Neural cell (in vitro differentiated cells): ENCODE results near the gene CNTNAP2. TPM values are rescaled to one million over a fixed set of nuclear protein-coding genes. Genes with fewer than 3 reads are reported as not detected.
"Not testable (repeated sequence)": the region's sequence is repeated elsewhere in the genome, so short reads cannot be mapped to it uniquely, and the experiment has no call there.

Experiments used
- H2AFZ ChIP-seq: fragments of 200-600, 300-800 bp; sonication (generic), shearing (Covaris generic); 2 replicates; pipeline ENCODE4 v1.6.0; 2014; ENCODE audit warnings: low read depth, mild to moderate bottlenecking, antibody characterized with exemption, low read length, moderate library complexity
- H3F3A ChIP-seq: fragments of 200-600 bp; shearing (Covaris generic); 2 replicates; pipeline ENCODE4 v1.6.1; 2016; ENCODE audit warnings: mild to moderate bottlenecking, moderate library complexity, mixed read lengths, antibody characterized with exemption, low read length; ENCODE audit not compliant: insufficient read depth, poor library complexity, severe bottlenecking
- H3K27ac ChIP-seq: fragments of 200-600, 300-800 bp; sonication (generic), shearing (Covaris generic); 2 replicates; pipeline ENCODE4 v1.5.1; 2014; ENCODE audit warnings: mild to moderate bottlenecking, low read length, moderate library complexity
- H3K27me3 ChIP-seq: fragments of 300-800, 200-600 bp; sonication (generic), shearing (Covaris generic); 2 replicates; pipeline ENCODE4 v1.6.0; 2014; ENCODE audit warnings: mild to moderate bottlenecking, low read depth, low read length, moderate library complexity; ENCODE audit not compliant: insufficient read depth
- H3K36me3 ChIP-seq: fragments of 300-800, 200-600 bp; sonication (generic), shearing (Covaris generic); 2 replicates; pipeline ENCODE4 v1.5.1; 2014; ENCODE audit warnings: mild to moderate bottlenecking, antibody characterized with exemption, low read length, moderate library complexity; ENCODE audit not compliant: insufficient read depth
- H3K4me2 ChIP-seq: fragments of 300-800, 200-600 bp; sonication (generic), shearing (Covaris generic); 2 replicates; pipeline ENCODE4 v1.6.0; 2014; ENCODE audit warnings: mild to moderate bottlenecking, low read length
- H3K4me3 ChIP-seq: fragments of 300-800, 200-600 bp; sonication (generic), shearing (Covaris generic); 2 replicates; pipeline ENCODE4 v1.5.1; 2014; ENCODE audit warnings: mild to moderate bottlenecking, low read length, moderate library complexity
- H3K79me2 ChIP-seq: fragments of 200-600 bp; shearing (Covaris generic); replicated peaks from 2 replicates; pipeline ENCODE4 v1.6.0; 2014; ENCODE audit warnings: mild to moderate bottlenecking, low read length, moderate library complexity; ENCODE audit not compliant: insufficient read depth
- H3K9ac ChIP-seq: fragments of 300-800, 200-600 bp; sonication (generic), shearing (Covaris generic); 2 replicates; pipeline ENCODE4 v1.6.1; 2016; ENCODE audit warnings: mild to moderate bottlenecking, low read length, mixed read lengths
- H3K9me2 ChIP-seq: fragments of 200-600 bp; shearing (Covaris generic); 2 replicates; pipeline ENCODE4 v1.6.1; 2016; ENCODE audit warnings: mild to moderate bottlenecking, low read length, mixed read lengths; ENCODE audit not compliant: insufficient read depth
- H3K9me3 ChIP-seq: fragments of 200-600, 300-800 bp; sonication (generic), shearing (Covaris generic); 2 replicates; pipeline ENCODE4 v1.6.1; 2016; ENCODE audit warnings: mild to moderate bottlenecking, mixed run types, low read length, moderate library complexity, mixed read lengths
- H4K20me1 ChIP-seq: fragments of 200-600 bp; shearing (Covaris generic); 2 replicates; pipeline ENCODE4 v1.6.1; 2016; ENCODE audit warnings: mild to moderate bottlenecking, mixed run types; ENCODE audit not compliant: insufficient read depth
- CTCF ChIP-seq: fragments of 450-650 bp; IDR thresholded peaks from 2 replicates; pipeline ENCODE4 v1.5.1; 2014; ENCODE audit warnings: antibody characterized with exemption, mild to moderate bottlenecking, moderate library complexity; ENCODE audit not compliant: poor library complexity, severe bottlenecking
- EP300 ChIP-seq: fragments of 450-650 bp; conservative IDR thresholded peaks from 2 replicates; pipeline ENCODE4 v1.6.1; 2014; ENCODE audit warnings: antibody characterized with exemption, mild to moderate bottlenecking, moderate library complexity; ENCODE audit not compliant: poor library complexity, severe bottlenecking
- EZH2 ChIP-seq: fragments of 200-600, 300-800 bp; shearing (Covaris generic), sonication (generic); IDR thresholded peaks from 2 replicates; pipeline ENCODE4 v1.6.1; 2014; ENCODE audit warnings: antibody characterized with exemption, low read length, borderline replicate concordance, mild to moderate bottlenecking; ENCODE audit not compliant: insufficient read depth, poor library complexity, severe bottlenecking
- MXI1 ChIP-seq: fragments of 450-650 bp; conservative IDR thresholded peaks from 2 replicates; pipeline ENCODE4 v1.6.1; 2014; ENCODE audit warnings: antibody characterized with exemption, mild to moderate bottlenecking; ENCODE audit not compliant: poor library complexity, severe bottlenecking
- POLR2AphosphoS5 ChIP-seq: IDR thresholded peaks from 2 replicates; pipeline ENCODE4 v1.6.1; 2012
- RAD21 ChIP-seq: fragments of 450-650 bp; conservative IDR thresholded peaks from 2 replicates; pipeline ENCODE4 v1.6.1; 2014; ENCODE audit warnings: antibody characterized with exemption, mild to moderate bottlenecking, moderate library complexity
- REST ChIP-seq: IDR thresholded peaks from 2 replicates; pipeline ENCODE4 v1.6.1; 2012; ENCODE audit warnings: borderline replicate concordance
- SMC3 ChIP-seq: fragments of 450-650 bp; conservative IDR thresholded peaks from 2 replicates; pipeline ENCODE4 v1.6.1; 2014; ENCODE audit warnings: antibody characterized with exemption, mild to moderate bottlenecking, moderate library complexity; ENCODE audit not compliant: poor library complexity
- TAF1 ChIP-seq: IDR thresholded peaks from 2 replicates; pipeline ENCODE4 v1.6.1; 2012; ENCODE audit warnings: low read depth
- polyA plus RNA-seq: library from polyadenylated mRNA; depleted of rRNA; stranded (reverse); fragments of >200 nt; gene quantifications from 2 replicates; pipeline ENCODE4 v1.2.3, GENCODE V29; 2014

CNTNAP2 gene
- polyA plus RNA-seq, 1 donor from 2014 or later = 276 TPM

- not testable (repeated sequence) for H3K9me3 ChIP-seq, H2AFZ ChIP-seq, H3K27ac ChIP-seq, H3K9ac ChIP-seq, H3K27me3 ChIP-seq, H3K4me3 ChIP-seq, H3K9me2 ChIP-seq, H3K4me2 ChIP-seq, H3F3A ChIP-seq, H3K36me3 ChIP-seq, H4K20me1 ChIP-seq, H3K79me2 ChIP-seq
Observed at GRCh38 chr7:148302436-148302835, 2185.8 kb downstream of the CNTNAP2 start.

- Histone ChIP-seq H3F3A (no peaks in the 10 kb centered on the region), H3K9me3 (no peaks in the 10 kb centered on the region), H3K27me3 (no peaks in the 10 kb centered on the region), H3K9ac (no peak overlapping the region), H4K20me1 (no peaks in the 10 kb centered on the region), H2AFZ (no peak overlapping the region), H3K4me3 (no peak overlapping the region), H3K4me2 (no peak overlapping the region), H3K36me3 (no peaks in the 10 kb centered on the region), H3K9me2 (no peaks in the 10 kb centered on the region), H3K79me2 (no peaks in the 10 kb centered on the region), H3K27ac (no peak overlapping the region)
- TF ChIP-seq CTCF (no peak), MXI1 (no peak)
Observed at GRCh38 chr7:148303295-148304082, 2186.9 kb downstream of the CNTNAP2 start.

GRCh38 chr7:148304083-148304335 lies 2187.4 kb downstream of the CNTNAP2 start:
- Histone ChIP-seq H2AFZ (no peak overlapping the region), H3K27ac (no peak overlapping the region), H3K9me2 (no peaks in the 10 kb centered on the region)

More at GRCh38 chr7:148304083-148304335, 2187.4 kb downstream of the CNTNAP2 start:
- Histone ChIP-seq H3K9ac (no peak overlapping the region), H3K9me3 (no peaks in the 10 kb centered on the region), H3K27me3 (no peaks in the 10 kb centered on the region), H3K4me2 (no peak overlapping the region), H3K36me3 (no peaks in the 10 kb centered on the region), H3K79me2 (no peaks in the 10 kb centered on the region), H3F3A (no peaks in the 10 kb centered on the region), H4K20me1 (no peaks in the 10 kb centered on the region), H3K4me3 (no peak overlapping the region)
- TF ChIP-seq SMC3 (no peak), TAF1 (no peak), MXI1 (no peak), REST (no peak), EZH2 (no peak), EP300 (no peak), POLR2AphosphoS5 (no peak), RAD21 (no peak), CTCF (no peak)
